ENCODE data around the gene PPP1R13B. TPM values are rescaled to one million over a fixed set of nuclear protein-coding genes. Genes with fewer than 3 reads are reported as not detected.
A peak's percentile ranks its signal among the peaks of the same experiment; 100 is the strongest.

The PPP1R13B gene
- total RNA-seq, 1 donor from 2014 or later = 107 TPM

- DNase-seq (no peak), ATAC-seq (ENCODE audit: poor library complexity) (no peak)
- intact Hi-C loops (cut with DNase I) = no loop called here
Measured at GRCh38 chr14:103739793-103740501, 107.4 kb downstream of the PPP1R13B start.

- intact Hi-C loops (cut with DNase I) = no loop called here
- ATAC-seq (ENCODE audit: poor library complexity) (no peak), DNase-seq (no peak)
Measured at GRCh38 chr14:103739466-103739792, 107.9 kb downstream of the PPP1R13B start.

- ATAC-seq (ENCODE audit: poor library complexity) = no peak
Measured at GRCh38 chr14:103738701-103739451, 108.5 kb downstream of the PPP1R13B start.

DNA sequence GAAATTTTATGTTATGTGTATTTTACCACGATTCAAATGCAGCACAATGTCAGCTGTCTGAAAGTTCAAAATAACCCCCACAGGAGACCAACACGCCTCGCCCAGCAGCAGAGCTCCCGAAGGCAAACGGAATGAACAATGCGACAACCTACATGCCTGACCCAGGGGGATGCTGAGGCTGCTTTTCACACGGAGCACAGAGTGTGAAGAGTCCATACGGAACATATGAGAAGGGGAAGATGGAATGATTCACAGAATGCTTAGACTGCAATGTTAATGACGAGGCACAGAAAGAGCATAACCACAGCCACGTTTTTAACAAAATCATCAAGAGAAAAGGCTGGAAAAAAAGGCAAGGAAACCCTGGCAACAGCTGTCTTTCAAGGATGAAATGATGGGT, 109.2 kb downstream of the PPP1R13B start:
- DNase-seq = no peak
- intact Hi-C loops (cut with DNase I) = no loop called here
- ATAC-seq (ENCODE audit: poor library complexity) = no peak

More at GRCh38 chr14:103738701-103739451, 108.5 kb downstream of the PPP1R13B start:
- DNase-seq = no peak
- intact Hi-C loops (cut with DNase I) = no loop called here

GRCh38 chr14:103737432-103738045, 109.8 kb downstream of the PPP1R13B start:
- ATAC-seq (ENCODE audit: poor library complexity) (no peak), DNase-seq (no peak)
- intact Hi-C loops (cut with DNase I) = no loop called here

GRCh38 chr14:103736546-103737431, 110.6 kb downstream of the PPP1R13B start:
- no peak for DNase-seq

DNA sequence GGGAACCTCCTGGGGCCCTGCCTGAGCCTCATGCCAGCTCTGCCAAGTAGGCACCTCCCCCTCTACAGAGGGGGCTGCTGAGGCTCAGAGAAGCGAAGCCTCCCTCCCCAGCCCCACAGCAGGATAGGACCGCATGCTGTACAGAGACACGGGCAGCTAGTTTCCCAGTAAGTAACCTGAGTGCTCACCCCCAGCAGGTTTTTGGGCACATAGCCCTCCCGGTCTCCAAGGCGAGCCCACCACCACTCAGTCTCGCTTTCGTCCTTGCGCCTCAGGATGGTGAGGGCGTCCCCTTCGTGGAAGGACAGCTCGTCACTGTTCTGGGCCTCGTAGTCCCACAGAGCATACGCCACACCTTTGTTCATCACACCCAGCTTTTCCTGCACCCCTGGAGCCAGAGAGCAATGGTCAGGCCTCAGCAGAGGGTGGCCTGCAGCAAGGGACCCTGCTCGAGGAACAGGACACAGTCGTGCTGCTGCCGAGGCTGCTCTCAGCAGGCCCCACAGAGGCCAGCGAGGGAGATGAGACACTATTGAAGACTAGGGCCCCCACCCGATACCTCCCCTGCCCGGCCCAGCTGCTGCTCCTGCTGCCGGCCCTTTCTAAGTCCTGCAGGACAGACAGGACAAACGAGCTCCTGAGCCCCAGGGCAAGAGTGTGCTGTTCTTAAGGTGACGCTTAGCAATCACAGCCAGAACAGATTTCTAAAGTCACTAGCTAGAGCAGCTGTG, 111.4 kb downstream of the PPP1R13B start:
- intact Hi-C loops (cut with DNase I) = no loop called here
- ATAC-seq (ENCODE audit: poor library complexity) (no peak), DNase-seq (no peak)

More at GRCh38 chr14:103736546-103737431, 110.6 kb downstream of the PPP1R13B start:
- intact Hi-C loops (cut with DNase I) = no loop called here
- no peak for ATAC-seq (ENCODE audit: poor library complexity)

DNA sequence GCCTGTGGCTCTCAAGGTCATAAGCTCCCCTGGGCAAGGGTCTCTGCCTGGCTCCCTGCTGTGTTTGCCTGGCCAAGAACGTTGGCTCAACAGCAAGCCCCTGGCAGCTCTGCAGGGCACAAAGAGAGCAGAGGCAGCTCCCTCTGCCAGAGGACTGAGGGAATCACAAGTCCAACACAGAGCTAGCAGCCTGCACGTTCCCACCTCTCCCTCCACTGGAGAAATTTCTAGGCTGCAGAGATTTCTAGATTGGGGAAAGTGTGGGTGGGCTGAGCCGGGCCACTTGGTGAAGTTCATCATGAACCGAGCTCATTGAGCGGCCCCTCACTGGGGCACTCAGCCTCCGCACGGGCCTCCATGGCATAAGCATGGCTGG, 111.9 kb downstream of the PPP1R13B start:
- no peak for DNase-seq

DNA sequence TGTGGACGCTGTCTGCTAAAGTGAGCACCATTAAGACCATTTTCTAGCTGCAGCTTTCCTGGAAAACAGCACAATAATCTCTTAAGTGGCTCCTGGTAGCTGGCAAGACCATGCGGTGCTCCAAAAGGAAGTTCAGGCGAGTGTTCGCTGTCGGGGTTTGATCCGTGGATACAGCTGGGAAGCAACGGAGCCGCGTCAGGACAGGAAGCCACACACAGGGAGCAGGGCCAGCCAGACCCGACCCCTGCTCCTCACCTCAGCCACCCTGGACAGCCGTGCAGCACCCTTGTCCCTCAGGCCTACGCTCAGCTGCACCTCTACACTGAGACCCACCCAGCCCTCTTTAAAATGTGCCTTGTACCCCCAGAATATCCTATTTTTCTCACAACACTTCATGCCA, 112.4 kb downstream of the PPP1R13B start:
- DNase-seq (no peak), ATAC-seq (ENCODE audit: poor library complexity) (no peak)
- intact Hi-C loops (cut with DNase I) = no loop called here

More for the DNA sequence above, 111.9 kb downstream of the PPP1R13B start:
- intact Hi-C loops (cut with DNase I) = no loop called here
- peak; percentile 11 for ATAC-seq (ENCODE audit: poor library complexity)

DNA sequence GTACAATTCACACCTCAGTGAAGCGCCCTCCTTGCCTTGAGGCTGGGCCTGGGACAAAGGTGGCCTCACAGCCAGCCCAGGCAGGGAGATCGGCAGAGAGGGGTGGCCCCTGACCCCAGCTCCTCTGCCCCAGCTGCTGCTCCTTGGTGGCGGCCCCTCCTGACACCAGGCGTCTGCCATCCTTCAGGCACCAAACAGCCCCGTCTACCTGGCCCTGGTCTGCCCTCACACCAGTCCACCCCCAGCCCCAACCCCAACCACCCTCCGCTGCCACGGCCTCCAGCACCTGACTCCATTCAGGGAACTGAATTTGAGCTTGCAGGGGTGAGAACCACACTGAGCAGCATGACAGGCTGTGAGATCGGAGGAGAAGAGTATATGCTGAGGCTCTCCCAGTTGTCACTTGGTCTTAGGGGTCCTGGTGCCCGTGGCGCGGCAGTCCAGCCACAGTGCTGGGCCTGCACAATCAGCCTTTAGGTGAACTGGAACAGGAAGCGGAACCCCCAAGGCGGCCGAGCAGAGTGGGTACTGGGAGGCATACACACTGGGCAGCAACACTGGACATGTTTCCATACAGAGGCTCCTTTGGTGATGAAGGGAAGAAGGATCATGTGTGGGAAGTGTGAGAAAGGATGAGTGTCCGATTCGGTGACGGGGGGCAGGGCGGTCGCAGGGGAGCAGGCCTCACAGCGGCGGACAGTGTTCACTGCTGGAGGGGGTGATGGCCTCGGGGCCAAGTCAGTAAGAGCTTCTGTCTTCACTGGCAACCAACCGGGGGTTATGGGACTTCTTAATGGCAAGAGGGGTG, 113.1 kb downstream of the PPP1R13B start:
- no peak for DNase-seq
- intact Hi-C loops (cut with DNase I) = no loop called here
- ATAC-seq (ENCODE audit: poor library complexity) = no peak

DNA sequence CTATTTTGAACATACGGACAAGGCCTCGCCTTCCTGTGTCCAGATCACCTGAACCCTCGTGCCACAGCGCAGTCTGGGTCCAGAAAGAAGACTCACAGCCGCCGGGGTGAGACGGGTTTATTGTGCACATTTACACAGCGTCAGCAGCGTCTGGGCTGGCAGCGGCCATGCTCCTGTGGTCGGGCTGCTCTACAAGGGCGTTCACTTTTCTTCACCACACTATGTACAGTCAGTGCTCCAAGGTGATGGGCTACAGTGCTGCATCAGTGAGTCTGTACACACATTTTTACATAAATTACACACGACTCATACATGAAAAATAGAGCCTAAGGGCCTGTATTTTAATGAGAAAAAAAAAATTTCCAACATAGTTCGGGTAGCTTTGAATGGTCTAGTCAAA, 113.7 kb downstream of the PPP1R13B start:
- ATAC-seq (ENCODE audit: poor library complexity) = no peak
- DNase-seq = no peak
- intact Hi-C loops (cut with DNase I) = no loop called here

GRCh38 chr14:103732868-103733620, 114.3 kb downstream of the PPP1R13B start:
- intact Hi-C loops (cut with DNase I) = no loop called here
- DNase-seq = no peak
- no peak for ATAC-seq (ENCODE audit: poor library complexity)

DNA sequence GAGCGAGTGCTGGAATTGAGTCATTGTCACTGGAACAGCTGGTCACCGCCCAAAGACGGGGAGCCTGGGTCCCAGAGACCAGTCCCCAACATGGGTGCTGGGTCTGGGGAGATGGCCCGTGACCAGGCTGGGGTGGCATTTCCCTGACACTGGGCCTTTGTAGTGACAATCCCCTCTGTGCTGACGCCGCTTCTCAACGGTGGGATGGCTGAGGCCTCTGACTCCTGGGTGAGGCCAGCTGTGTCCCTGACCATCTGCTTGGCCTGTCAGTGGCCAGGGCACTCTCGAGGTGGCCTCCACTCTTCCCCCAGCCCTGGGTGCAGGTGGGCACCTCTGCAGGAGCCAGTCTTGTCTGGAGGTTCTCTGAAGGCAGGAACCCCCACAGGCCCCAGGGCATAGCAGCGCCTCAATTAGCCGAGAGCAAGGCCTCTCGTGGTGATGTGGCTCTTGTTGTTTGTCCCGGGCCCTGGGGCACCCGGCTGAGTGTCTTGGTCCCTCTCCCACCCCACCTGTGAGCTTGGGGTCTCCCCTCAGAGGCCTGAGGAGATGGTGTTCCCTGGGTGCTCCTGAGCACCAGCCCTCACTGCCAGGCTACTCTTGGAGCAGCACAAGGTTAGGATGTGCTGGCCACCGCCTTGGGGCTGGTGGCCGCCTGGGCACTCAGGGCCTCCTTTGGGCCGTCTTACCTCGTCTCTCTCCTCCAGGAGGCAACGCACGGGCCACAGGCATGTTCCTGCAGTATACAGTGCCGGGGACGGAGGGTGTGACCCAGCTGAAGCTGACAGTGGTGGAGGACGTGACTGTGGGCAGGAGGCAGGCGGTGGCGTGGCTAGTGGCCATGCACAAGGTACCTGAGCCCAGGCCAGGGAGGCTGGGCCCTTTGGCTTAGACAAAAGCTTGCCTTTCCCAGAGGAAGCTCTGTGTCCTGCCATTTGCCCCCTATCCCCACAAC, 115.2 kb downstream of the PPP1R13B start:
- ATAC-seq (ENCODE audit: poor library complexity) = peak; percentile 4
- no peak for DNase-seq
- intact Hi-C loops (cut with DNase I) = no loop called here

- ATAC-seq (ENCODE audit: poor library complexity) (no peak), DNase-seq (no peak)
- intact Hi-C loops (cut with DNase I) = no loop called here
Measured at GRCh38 chr14:103731481-103731880, 115.9 kb downstream of the PPP1R13B start.

GRCh38 chr14:103730490-103731035, 116.8 kb downstream of the PPP1R13B start:
- DNase-seq (peak; percentile 80), ATAC-seq (ENCODE audit: poor library complexity) (peak; percentile 83)
- intact Hi-C loops (cut with DNase I) = no loop called here
